ENCODE results near the gene IL4R.

DNA sequence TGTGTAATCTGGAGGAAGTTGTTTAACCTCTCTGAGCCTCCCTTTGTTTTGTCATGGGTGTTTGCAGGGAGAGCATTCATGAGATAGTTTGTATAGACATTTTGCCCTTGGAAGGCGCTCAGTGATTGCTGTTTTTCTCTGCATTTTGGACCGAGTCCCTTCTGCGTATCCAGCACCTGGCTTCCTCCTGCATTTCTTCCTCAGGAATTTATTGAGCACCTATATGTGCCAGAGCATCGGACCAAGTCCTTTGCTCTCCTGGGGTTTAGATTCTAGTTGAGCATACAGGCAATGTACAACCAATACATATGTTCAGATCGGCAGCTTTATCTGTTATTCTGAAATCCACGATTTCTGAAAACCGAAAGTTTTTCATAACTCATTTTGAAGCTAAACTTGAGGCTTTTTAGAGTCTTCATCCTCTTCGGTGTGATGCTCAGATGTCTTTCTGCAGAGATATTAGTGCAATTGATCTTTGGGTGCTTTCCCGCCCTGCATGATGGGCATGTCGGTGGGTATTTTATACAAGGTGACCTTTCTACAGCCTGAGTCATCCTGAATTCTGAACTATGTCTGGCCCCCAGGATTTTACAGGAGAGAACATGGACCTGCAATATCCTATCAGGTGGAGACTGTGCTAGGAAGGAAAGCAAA is 4.1 kb downstream of the IL4R start:
- TF ChIP-seq EZH2 (IDR thresholded peaks at IDR 0.05; ENCODE audit: borderline replicate concordance, insufficient read depth, low read length, poor library complexity, severe bottlenecking) (no peak), EP300 (conservative IDR thresholded peaks at IDR 0.05; ENCODE audit: poor library complexity, severe bottlenecking) (no peak), REST (IDR thresholded peaks at IDR 0.05; ENCODE audit: borderline replicate concordance) (no peak), SMC3 (conservative IDR thresholded peaks at IDR 0.05; ENCODE audit: poor library complexity) (no peak), CTCF (IDR thresholded peaks at IDR 0.05; ENCODE audit: poor library complexity, severe bottlenecking) (no peak)
